HG03521 (cell line): ENCODE data around the gene THBS3.
A peak's percentile ranks its signal among the peaks of the same experiment; 100 is the strongest.
"Not testable (repeated sequence)": the region's sequence is repeated elsewhere in the genome, so short reads cannot be mapped to it uniquely, and the experiment has no call there.

Experiments
- ATAC-seq: cut with Tn5 transposase; IDR thresholded peaks from one replicate; pipeline ENCODE4 v1.9.1; 2021; ENCODE audit warnings: mild to moderate bottlenecking, moderate library complexity; ENCODE audit not compliant: unreplicated experiment

The THBS3 gene

DNA sequence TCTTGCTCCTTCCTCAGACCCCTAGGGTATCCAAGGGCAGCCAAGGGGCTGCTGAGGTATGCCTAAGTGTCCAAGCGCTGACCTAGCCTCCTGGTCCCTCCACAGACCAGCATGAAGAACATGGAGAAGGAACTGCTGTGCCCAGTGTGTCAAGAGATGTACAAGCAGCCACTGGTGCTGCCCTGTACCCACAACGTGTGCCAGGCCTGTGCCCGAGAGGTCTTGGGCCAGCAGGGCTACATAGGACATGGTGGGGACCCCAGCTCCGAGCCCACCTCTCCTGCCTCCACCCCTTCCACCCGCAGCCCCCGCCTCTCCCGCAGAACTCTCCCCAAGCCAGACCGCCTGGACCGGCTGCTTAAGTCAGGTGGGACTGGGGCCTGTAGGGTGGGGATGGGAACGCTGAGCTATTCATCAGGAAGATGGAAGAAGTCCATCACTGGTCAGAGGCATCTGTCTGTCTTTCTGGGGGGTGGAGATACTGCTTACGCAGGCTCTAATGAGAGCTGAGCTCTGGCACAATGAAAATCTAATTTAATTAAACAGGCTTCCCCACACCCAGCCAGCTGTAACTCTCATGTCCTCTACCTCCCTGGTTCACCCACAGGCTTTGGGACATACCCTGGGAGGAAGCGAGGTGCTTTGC lies 32.3 kb downstream of the THBS3 start:
- no peak for ATAC-seq

DNA sequence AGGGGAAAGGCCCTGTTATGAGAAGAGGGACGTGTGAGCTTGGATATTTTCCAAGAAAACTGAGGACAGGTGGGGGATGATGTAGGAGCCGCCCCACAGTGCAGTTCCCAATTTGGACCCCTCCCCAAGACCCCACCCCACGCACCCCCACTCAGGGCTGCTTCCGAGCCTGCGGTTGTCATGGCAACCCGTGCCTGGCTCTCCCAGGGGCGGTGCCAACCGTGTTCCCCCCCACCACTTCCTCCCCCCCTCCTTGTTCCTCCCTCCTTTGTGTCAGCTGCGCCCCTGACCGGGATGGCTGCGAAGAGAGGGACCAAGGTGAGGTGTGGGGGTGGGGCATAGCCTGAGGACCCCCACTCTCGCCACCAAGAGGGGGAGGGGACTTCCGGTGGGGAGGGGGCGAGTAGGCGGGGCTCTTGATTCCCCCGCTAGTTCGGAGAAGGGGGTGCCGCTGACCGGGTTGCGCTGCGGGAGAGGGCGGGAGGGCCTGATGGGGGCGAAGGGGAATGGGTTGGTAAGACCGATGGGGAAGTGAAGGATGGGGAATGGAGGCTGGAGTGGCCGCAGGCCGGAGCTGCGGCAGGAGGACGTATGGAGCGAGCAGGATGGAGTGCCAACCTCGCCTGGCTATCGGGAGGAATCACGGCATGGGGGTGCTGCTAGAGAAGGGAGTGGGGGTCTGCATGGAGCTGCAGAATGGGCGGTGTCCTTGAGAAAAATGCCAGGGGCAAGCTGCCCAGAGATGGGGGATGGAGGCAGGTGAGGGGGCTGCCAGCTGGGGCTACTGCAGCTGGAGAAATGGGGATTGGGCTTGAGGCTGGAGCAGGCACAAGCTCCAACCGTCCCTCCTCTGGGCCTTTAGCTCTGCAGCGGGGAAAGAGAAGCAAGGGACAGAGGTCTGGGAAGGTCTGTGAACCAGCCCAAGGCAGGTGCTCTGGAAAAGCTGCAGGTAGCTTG lies 33.1 kb downstream of the THBS3 start:
- ATAC-seq: no peak

DNA sequence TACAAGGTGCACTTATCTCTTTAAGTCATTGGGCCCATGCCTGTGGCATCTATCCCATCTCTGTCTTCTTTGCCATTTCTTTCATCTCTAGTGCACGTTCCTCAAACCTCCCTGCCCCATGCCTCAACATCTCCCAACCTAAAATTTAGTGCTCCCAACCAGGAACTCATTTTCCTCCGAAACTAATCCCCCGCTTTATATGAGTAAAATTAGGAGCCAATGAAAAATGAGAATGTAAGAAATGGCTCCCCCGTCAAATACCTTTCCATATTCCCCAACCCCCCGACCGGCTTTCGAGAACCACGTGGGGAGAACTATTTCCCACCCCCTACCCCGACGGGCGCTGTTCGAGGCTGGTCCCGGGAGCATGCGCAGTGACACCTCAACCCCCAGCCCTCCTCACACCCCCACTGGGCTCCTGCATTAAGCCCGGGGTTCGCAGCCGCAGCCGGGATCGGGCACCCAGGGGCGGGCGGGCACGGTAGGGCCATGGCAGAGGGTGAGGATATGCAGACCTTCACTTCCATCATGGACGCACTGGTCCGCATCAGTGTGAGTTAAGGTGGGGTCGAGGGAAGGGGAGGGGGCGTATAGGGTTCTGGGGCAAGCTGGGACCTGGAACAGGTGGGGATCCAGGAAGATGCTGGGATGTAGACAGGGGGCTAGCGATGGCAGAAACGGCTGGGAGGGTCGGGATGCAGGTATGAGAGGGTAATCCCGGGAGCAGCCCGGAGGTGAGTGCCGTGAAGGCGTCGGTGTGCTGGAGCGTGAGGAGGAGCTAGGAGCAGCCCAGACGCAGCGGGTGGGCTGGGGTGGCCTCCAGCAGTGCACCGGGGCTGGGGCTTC lies 34.0 kb downstream of the THBS3 start, which contains the start of gene TRIM46:
Gene TRIM46, plus strand, starts transcription at position 372 of the 846 bp plus-strand sequence. Its CDS starts 118 bp downstream, at position 490.
- ATAC-seq: no peak

DNA sequence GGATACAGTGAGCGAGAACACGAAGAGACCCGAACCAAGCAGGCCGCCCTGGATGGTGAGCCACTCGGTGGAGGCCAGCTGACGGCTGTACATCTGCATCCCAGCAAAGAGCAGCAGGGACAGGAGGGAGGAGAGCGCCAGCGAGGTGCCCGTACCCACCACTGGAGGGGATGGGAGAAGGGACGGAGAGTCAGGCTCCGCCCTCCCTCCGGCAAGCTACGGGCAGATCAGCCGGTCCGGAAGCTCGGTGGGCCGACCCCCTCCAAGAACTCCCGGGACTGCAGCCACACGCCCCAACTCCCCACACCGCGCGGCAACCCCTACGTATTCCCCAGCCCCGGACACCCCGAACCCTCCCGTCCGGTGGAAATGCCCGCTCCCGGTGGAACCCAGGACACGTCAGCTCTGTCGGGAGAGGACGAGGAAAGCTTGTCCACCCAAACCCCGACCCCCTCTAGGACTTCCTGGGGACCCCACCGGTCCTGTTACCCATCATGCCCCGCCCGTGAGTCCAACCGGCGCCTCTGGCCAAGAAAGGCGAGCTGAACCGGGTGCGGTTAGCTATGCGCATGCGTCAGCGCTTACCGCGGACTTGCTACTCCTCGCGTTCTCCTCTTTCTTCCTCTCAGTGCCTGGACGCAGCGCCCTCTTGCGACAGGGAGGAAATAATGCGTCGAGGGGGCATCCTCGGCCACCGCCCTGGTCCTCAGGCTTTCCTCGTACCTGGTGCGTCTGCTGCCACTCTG lies 34.8 kb downstream of the THBS3 start, which contains the start of gene KRTCAP2:
Gene KRTCAP2, minus strand, starts transcription at position 573 of the 746 bp plus-strand sequence. Its CDS starts 80 bp downstream, at position 493.
- peak; percentile 71 for ATAC-seq

DNA sequence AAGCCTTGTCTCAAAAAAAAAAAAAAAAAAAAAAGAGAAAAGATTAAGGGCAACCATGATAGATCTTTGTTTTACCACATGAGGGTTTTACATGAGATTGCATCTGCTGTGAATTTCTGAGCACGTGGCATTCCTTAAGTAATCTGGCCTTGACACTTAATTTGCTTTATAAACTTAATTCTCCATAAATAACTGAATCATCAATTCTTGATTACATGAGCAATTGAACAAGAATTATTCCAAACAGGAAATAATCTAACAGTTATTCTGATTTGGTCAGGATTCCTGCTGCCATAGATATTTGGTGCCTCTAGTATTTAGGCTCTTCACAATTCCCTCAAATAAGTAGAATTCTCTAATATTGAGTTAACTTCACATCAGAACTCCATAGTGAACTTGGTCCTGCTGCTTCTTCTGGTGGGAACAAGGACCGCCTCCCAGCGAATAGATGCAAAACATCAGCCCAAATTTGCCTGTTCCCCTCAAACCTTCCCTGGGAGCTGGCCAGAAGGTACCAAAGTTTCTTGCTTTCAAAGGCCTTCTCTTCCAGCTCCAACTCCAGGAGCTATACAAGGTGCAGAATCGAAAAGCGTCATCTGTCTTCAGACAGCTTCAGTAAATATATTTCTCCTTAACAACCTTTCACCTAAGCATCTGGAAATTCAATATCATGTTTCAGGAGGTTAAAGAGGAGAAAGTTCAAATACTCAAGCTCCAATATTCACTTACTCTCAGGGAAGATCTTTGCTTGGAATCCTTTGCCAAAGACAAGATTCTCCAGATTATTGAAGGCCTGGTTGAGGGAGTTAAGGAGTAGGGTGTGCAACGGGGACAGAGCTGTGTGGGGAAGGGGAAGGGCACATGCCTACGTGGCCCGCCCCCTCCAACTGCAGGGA lies 35.6 kb downstream of the THBS3 start:
- no peak for ATAC-seq

DNA sequence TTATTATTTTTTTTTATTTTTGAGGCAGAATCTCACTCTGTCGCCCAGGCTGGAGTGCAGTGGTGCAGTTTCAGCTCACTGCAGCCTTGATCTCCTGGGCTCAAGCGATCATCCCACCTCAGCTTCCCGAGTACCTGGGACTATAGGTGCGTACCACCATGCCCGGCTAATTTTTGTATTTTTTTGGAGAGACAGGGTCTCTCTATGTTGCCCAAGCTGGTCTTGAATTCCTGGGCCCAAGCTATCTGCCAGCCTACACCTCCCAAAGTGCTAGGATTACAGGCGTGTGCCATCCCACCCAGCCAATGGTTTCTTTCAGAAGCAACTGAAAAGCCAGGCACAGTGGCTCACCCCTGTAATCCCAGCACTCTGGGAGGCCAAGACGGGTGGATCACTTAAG lies 36.9 kb downstream of the THBS3 start:
- no peak for ATAC-seq

DNA sequence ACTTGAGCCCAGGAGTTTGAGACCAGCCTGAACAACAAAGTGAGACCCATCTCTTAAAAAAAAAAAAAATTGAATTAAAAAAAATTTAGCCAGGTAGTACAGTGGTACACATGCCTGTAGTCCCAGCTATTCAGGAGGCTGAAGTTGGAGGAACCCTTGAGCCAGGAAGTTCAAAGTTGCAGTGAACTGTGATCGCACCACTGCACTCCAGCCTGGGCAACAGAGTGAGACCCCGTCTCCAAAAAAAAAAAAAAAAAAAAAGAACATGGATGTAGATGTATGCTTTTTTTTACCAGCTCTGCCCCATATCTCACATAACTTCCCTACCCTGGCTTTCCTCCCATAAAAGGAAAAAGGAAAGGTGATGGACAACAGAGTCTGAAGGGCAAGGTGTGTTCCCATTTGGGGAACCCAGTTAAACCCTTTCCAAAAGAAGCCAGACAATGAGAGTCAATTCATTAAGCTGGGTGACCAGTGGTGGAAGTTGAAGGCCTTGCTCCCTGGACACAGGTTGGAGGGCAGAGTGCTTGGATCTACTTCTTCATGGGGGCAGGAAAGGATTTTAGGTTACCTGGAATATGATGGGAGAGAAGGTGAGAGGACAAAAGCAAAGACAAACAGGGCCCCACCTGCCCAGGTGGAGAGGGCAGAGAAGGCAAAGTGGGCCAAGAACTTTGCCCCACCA lies 37.5 kb downstream of the THBS3 start:
- no peak for ATAC-seq

DNA sequence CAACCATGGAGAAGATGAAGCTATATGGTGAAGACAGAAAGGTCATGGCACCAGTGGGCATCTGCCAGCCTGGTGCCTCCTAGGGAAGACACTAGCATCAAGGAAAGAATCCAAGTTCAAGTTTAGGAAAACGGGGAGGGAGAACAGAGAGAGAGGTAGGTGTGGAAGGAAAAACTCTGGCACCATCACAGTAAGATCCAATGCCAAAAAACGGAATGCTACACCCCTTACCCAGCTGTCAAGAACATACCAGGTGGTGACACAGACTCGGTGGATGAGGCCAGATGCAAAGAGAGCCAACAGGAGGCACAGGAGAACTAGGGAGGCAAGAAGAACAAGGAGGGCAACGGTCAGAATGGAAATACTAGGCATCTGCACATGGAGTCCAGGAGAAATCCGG lies 38.2 kb downstream of the THBS3 start:
- no peak for ATAC-seq

DNA sequence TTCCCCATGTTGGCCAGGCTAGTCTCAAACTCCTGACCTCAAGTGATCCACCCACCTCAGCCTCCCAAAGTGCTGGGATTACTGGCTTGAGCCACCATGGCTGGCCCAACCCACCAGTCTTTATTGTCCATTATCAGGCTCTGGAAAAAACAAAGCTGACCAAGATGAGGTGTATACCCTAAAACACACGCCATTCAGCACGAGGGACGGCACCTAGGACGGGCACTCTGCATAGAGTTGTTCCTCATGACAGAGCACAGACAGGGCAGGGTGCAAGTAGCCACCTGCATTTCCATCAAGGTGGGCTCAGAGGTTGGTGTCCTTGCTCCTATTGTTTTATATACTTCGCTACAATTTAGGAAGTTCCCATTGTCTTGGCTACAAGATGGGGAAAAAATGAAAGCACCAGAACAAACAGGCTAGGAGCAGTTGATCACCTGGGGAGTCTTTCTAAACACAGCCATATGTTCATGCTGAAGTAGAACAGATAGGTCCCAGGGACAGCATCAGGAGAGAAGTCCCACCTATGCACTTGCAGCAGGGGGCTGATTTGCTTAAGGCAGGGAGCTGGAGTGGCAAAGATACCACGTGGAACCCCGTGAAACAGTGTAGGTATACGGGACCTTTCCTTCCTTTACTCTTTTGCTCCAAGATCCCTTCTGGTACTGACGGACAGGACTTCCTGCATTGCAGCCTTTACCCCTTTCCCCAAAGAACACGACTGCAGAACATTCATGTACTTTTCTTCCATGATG lies 39.1 kb downstream of the THBS3 start:
- ATAC-seq: no peak

DNA sequence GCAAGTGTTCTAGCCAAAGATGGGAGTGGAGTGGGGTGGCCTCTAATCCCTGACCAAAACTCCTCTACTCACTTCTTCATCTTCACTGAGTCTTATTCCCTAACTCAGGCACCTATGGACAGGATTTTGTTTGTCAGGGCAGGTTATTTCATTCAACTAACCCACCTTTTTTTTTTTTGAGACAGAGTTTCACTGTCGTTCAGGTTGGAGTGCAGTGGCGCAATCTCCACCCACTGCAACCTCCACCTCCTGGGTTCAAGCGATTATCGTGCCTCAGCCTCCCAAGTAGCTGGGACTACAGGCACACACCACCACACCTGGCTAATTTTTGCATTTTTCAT lies 39.6 kb downstream of the THBS3 start:
- ATAC-seq: not testable (repeated sequence)

DNA sequence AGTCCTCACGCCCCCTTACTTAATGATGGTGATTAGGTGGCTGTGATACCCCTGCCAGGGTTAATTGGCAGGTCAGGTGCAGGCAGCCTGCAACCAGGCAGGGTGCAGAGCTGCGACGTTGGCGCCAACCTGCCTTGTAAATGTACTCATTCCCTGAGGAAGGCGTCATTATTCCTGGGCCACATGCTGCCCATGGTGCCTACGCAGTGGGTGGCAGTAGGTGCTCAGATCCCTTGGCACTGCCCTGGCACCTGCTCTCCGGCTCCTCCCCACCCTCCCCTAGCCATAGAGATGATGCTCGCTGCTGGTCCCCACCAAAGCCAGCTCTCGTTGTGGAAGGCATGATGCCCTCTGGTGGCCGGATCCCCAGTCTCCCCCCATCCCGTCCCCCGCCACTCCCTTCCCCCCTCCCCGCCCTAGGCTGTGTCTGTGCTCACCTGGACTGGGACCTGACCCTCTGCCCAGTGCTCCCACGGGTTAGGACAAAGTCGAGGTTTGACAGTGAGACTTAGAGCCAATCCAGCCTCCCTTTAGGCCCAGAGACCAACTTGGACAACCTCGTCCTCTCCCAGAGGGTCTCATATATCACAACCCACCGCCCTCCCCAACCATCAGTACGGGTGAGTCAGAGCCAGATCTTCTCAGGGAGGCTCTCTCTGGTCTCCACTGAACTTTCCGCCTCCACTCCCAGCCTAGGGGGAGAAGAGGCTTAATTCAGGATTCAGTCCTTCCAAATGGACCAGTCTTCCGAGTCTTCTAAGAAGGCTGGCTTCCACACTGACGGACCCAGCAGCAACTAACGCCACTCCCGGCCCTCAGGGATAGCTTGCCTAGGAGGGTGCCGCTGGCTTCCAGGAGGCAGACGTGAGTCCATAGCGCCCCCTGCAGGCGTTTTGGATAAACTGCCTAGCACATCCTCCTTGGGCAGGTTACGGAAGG lies 40.3 kb downstream of the THBS3 start:
- no peak for ATAC-seq

DNA sequence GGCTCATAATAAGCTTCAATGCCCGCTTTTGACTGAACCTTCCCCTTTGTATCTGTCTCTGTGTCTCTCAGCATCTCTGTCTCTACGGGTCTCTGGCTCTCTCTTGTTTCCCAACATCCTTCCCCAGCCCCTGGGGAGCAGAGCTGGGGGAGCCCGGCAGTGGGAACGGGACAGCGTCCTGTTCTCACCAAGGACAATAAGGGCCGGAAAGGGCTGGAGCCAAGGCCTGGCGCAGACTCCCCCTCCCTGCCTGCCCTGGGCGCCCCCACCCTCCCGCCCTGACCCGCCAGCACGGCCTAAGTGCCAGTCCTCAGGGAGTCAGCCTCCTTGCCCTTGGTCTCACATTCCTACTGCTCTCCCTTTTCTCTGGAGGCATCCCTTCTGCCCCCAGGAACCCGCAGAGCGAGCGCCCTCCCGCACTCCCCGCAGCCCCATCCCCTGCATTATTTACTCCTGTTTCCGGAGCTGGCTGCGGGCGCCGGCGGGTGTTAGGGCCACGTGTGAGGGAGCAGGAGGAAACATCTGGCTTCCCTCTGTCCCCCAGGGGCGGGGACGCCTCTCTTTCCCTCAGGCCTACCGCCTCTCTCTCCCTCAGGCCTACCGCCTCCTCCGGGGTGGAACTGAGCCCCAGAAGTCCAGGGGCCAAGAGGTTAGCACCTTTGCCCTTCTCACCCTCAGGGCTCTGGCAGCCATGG lies 41.1 kb downstream of the THBS3 start:
- ATAC-seq: no peak

DNA sequence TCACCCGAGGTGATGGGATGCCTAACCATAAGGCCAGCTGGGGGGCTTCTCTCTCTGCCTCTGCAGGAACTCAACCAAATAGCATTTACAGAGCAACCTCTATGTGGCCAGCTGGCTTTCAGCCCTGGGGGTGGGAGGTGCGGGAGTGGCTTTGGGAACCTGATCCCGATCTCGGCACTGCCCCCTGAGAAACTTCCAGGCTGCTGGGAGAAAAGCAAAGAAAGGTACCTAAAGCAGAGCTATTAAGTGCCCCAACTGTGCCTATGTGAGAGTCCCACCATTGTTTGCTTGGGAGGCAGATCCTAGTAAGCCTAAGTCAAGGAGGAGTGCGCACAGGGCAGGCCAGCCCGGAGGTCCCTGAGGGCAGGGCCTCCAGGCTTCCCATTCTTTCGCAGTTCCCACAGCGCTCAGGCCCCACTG lies 41.6 kb downstream of the THBS3 start:
- no peak for ATAC-seq

DNA sequence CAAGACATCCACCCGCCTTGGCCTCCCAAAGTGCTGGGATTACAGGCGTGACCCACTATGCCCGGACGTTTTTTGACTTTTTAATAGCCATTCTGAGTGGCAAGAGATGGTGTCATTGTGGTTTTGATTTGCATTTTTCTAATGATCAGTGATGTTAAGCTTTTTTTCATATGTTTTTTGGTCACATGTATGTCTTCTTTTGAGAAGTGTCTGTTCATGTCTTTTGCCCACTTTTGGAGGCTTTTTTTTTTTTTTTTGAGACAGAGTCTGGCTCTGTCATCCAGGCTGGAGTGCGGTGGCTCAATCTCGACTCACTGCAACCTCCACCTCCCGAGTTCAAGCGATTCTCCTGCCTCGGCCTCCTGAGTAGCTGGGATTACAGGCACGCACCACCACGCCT lies 43.1 kb downstream of the THBS3 start:
- not testable (repeated sequence) for ATAC-seq

DNA sequence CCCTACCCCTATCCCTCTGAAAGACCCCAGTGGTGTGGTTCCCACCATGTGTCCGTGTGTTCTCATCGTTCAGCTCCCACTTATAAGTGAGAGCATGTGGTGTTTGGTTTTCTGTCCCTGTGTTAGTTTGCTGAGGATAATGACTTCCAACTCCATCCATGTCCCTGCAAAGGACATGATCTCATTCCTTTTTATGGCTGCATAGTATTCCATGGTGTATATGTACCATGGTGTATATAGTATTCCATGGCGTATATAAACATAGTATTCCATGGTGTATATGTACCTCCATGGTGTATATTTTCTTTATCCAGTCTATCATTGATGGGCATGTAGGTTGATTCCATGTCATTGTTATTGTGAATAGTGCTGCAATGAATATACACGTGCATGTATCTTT lies 43.9 kb downstream of the THBS3 start:
- ATAC-seq: not testable (repeated sequence)

DNA sequence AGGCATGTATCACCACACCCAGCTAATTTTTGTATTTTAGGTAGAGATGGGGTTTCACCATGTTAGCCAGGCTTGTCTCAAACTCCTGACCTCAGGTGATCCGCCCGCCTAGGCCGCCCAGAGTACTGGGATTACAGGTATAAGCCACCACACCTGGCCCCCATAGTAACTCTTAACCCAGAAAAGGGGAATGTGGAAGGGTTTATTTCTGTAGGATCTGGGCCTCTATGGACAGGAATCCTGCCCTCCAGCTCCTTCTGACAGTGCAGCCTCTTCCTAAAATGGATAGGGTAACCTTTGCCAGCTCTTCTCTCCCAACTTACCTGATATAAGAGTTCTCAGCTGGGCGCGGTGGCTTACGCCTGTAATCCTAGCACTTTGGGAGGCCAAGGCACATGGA lies 45.1 kb downstream of the THBS3 start:
- ATAC-seq: not testable (repeated sequence)
